Liver (tissue), 9 donors: ENCODE results near the gene MVB12B. TPM values are rescaled to one million over a fixed set of nuclear protein-coding genes. Genes with fewer than 3 reads are reported as not detected.

Experiments
- DNase-seq: peaks from one replicate; pipeline ENCODE4 v3.0.0-alpha.2; 2017; ENCODE audit warnings: low spot score
- H3K27ac ChIP-seq, 2 donors: one replicate each; pipeline ENCODE4 v1.7.0; 2013; ENCODE audit warnings: inconsistent platforms in 2 of 2, low read length in 2 of 2, control low read depth in 1 of 2, low read depth in 1 of 2, mild to moderate bottlenecking in 1 of 2
- H3K27me3 ChIP-seq, 4 donors: one replicate each; pipeline versions ENCODE4 v1.6.1 to v1.7.0; 2013; ENCODE audit warnings: low read length in 3 of 4, inconsistent platforms in 1 of 4, mild to moderate bottlenecking in 1 of 4, moderate library complexity in 1 of 4; ENCODE audit not compliant: control insufficient read depth in 4 of 4, insufficient read depth in 4 of 4
- H3K36me3 ChIP-seq, 4 donors: one replicate each; pipeline versions ENCODE4 v1.6.1 to v1.7.0; 2013; ENCODE audit warnings: low read length in 3 of 4, mild to moderate bottlenecking in 3 of 4, low read depth in 1 of 4, moderate library complexity in 1 of 4; ENCODE audit not compliant: control insufficient read depth in 4 of 4, insufficient read depth in 3 of 4
- H3K4me1 ChIP-seq, 4 donors: one replicate each; pipeline versions ENCODE4 v1.6.1 to v1.7.0; 2013; ENCODE audit warnings: low read length in 3 of 4, mild to moderate bottlenecking in 3 of 4, moderate library complexity in 1 of 4; ENCODE audit not compliant: control insufficient read depth in 4 of 4, insufficient read depth in 4 of 4
- H3K4me3 ChIP-seq, 3 donors: one replicate each; pipeline versions ENCODE4 v1.6.1 to v1.7.0; 2013; ENCODE audit warnings: low read length in 3 of 3, control low read depth in 1 of 3, low read depth in 1 of 3, mild to moderate bottlenecking in 1 of 3
- H3K9ac ChIP-seq, 2 donors: one replicate each; pipeline ENCODE4 v1.7.0; 2013; ENCODE audit warnings: low read length in 2 of 2, mild to moderate bottlenecking in 2 of 2, moderate library complexity in 2 of 2, control low read depth in 1 of 2, low read depth in 1 of 2
- H3K9me3 ChIP-seq, 4 donors: one replicate each; pipeline versions ENCODE4 v1.6.1 to v1.7.0; 2013; ENCODE audit warnings: low read length in 3 of 4; ENCODE audit not compliant: control insufficient read depth in 4 of 4
- ATF3 ChIP-seq: IDR thresholded peaks from 2 replicates; pipeline ENCODE4 v1.6.1; 2016; ENCODE audit warnings: antibody characterized with exemption
- CTCF ChIP-seq: fragments of 150-350 bp; IDR thresholded peaks from 2 replicates; pipeline ENCODE4 v1.5.1; 2017; ENCODE audit warnings: improper control_type of control experiment, low read depth, low read length; ENCODE audit not compliant: missing input control
- EGR1 ChIP-seq, 2 donors: IDR thresholded peaks; 2 replicates each; pipeline ENCODE4 v1.6.1; 2016 to 2018; ENCODE audit warnings: antibody characterized with exemption in 2 of 2, low read depth in 2 of 2
- FOXA2 ChIP-seq: IDR thresholded peaks from 2 replicates; pipeline ENCODE4 v1.6.1; 2016; ENCODE audit warnings: antibody characterized with exemption
- GABPA ChIP-seq, 2 donors: IDR thresholded peaks in 1 of 2; conservative IDR thresholded peaks in 1 of 2; 2 replicates each; pipeline ENCODE4 v1.6.1; 2016; ENCODE audit warnings: antibody characterized with exemption in 2 of 2, mild to moderate bottlenecking in 1 of 2, moderate library complexity in 1 of 2
- HNF4A ChIP-seq, 2 donors: conservative IDR thresholded peaks; 2 replicates each; pipeline ENCODE4 v1.6.1; 2016; ENCODE audit warnings: antibody characterized with exemption in 2 of 2, mild to moderate bottlenecking in 2 of 2
- HNF4G ChIP-seq: IDR thresholded peaks from 2 replicates; pipeline ENCODE4 v1.6.1; 2016; ENCODE audit warnings: antibody characterized with exemption
- MAX ChIP-seq: IDR thresholded peaks from 2 replicates; pipeline ENCODE4 v1.6.1; 2016; ENCODE audit warnings: antibody characterized with exemption
- RAD21 ChIP-seq, 2 donors: IDR thresholded peaks; 2 replicates each; pipeline ENCODE4 v1.6.1; 2016; ENCODE audit warnings: antibody characterized with exemption in 2 of 2, mild to moderate bottlenecking in 2 of 2
- REST ChIP-seq: IDR thresholded peaks from 2 replicates; pipeline ENCODE4 v1.6.1; 2016; ENCODE audit warnings: antibody characterized with exemption, mild to moderate bottlenecking
- RXRA ChIP-seq, 2 donors: IDR thresholded peaks; 2 replicates each; pipeline ENCODE4 v1.6.1; 2017 to 2018; ENCODE audit warnings: antibody characterized with exemption in 2 of 2, mild to moderate bottlenecking in 1 of 2
- SP1 ChIP-seq: IDR thresholded peaks from 2 replicates; pipeline ENCODE4 v1.6.1; 2018; ENCODE audit warnings: antibody characterized with exemption, mild to moderate bottlenecking
- YY1 ChIP-seq: IDR thresholded peaks from 2 replicates; pipeline ENCODE4 v1.6.1; 2016; ENCODE audit warnings: antibody characterized with exemption, mild to moderate bottlenecking
- ZBTB33 ChIP-seq: IDR thresholded peaks from 2 replicates; pipeline ENCODE4 v1.6.1; 2016; ENCODE audit warnings: antibody characterized with exemption
- WGBS: extraction: QIAGEN DNeasy Blood & Tissue Kit; methylation state at CpG from one replicate; pipeline ENCODE4 v1.1.7; 2013; 5-methylcytosine and 5-hydroxymethylcytosine counted together
- polyA plus RNA-seq, 2 donors: library from polyadenylated mRNA; stranded (reverse) in 1 of 2; unstranded in 1 of 2; fragments of 200-250 nt in 1 of 2; fragments of >200 nt in 1 of 2; fragmentation: Nextera tagmentation in 1 of 2; extraction: Ambion mirVana in 1 of 2; gene quantifications; one replicate each; pipeline versions ENCODE4 v1.2.1 to v1.2.3, GENCODE V29; 2013 to 2015
- total RNA-seq, 2 donors: library from RNA; depleted of rRNA; stranded (reverse); fragments of >200 nt; gene quantifications; one replicate each; pipeline ENCODE4 v1.2.3, GENCODE V29; 2014
- donor health status: healthy.
- donor health status: healthy.
- donor health status: healthy.
- donor health status: healthy.
- donor health status: healthy.

The MVB12B gene
- total and polyA plus RNA-seq, 4 donors = 5.3 to 12.4 (median 8.4) TPM

GRCh38 chr9:126494746-126495145 is 168.1 kb downstream of the MVB12B start (continued):
- TF ChIP-seq REST = no peak
- no peak for TF ChIP-seq HNF4A (conservative IDR thresholded peaks at IDR 0.05)
- no peak for TF ChIP-seq EGR1 (IDR thresholded peaks at IDR 0.05; ENCODE audit: low read depth in 2 of 2)

GRCh38 chr9:126495411-126496180 is 169.0 kb downstream of the MVB12B start:
- no peak for DNase-seq
- Histone ChIP-seq H3K27ac (no peak overlapping the region), H3K9ac (no peak overlapping the region), H3K4me1 (peaks cover 0 to 3% (median 0%) of the 10 kb centered on the region in 4 donors), H3K27me3 (no peaks in the 10 kb centered on the region), H3K9me3 (no peaks in the 10 kb centered on the region), H3K36me3 (no peaks in the 10 kb centered on the region), H3K4me3 (no peak overlapping the region)
- TF ChIP-seq HNF4G = no peak
- no peak for TF ChIP-seq MAX
- TF ChIP-seq RAD21 (IDR thresholded peaks at IDR 0.05) = no peak
- no peak for TF ChIP-seq REST
- TF ChIP-seq SP1 = no peak
- no peak for TF ChIP-seq ATF3
- TF ChIP-seq HNF4A (conservative IDR thresholded peaks at IDR 0.05) = no peak
- no peak for TF ChIP-seq YY1
- no peak for TF ChIP-seq RXRA (IDR thresholded peaks at IDR 0.05)
- TF ChIP-seq FOXA2 = no peak
- no peak for TF ChIP-seq ZBTB33
- no peak for TF ChIP-seq GABPA (IDR thresholded peaks at IDR 0.05 in 1 of 2, conservative IDR thresholded peaks at IDR 0.05 in 1 of 2)
- TF ChIP-seq CTCF = no peak
- 95% methylated on average over 7 of the region's 7 CpGs for WGBS
